T47D (cell line): Measurements from ENCODE around the gene CELF1.
A peak's percentile ranks its signal among the peaks of the same experiment; 100 is the strongest.

Experiments
- DNase-seq, 2 experiments: peaks; one replicate each; pipeline versions ENCODE4 v3.0.0 to v3.0.0-alpha.2; 2011 to 2012; ENCODE audit warnings: low read depth in 1 of 2, low spot score in 1 of 2
- JUND ChIP-seq: IDR thresholded peaks from 2 replicates; pipeline ENCODE4 v1.6.1; 2012; ENCODE audit warnings: low read depth
- in situ Hi-C: cut with HindIII; loops from 2 replicates; pipeline ENCODE4 v1.10.0; 2016; ENCODE audit warnings: low sequenced_read_pairs, low pct_unique_long_range_greater_than_20kb

The CELF1 gene

GRCh38 chr11:47507563-47508239 lies 45.2 kb downstream of the CELF1 start:
- no peak for DNase-seq
- in situ Hi-C loops: no loop called here
- no peak for TF ChIP-seq JUND

- DNase-seq: no peak
- no peak for TF ChIP-seq JUND
- in situ Hi-C loops: no loop called here
These were observed 46.0 kb downstream of the CELF1 start for GRCh38 chr11:47506795-47507562.

- TF ChIP-seq JUND: no peak
- DNase-seq: no peak
- in situ Hi-C loops: no loop called here
These were observed 46.6 kb downstream of the CELF1 start for GRCh38 chr11:47506373-47506772.

GRCh38 chr11:47504910-47505309 lies 48.0 kb downstream of the CELF1 start:
- TF ChIP-seq JUND: no peak
- in situ Hi-C loops: no loop called here
- DNase-seq: no peak

- TF ChIP-seq JUND: no peak
- DNase-seq: no peak
- in situ Hi-C loops: no loop called here
These were observed 49.7 kb downstream of the CELF1 start for GRCh38 chr11:47503227-47503626.

- in situ Hi-C loops: no loop called here
- TF ChIP-seq JUND: no peak
- DNase-seq: no peak
These were observed 50.2 kb downstream of the CELF1 start for GRCh38 chr11:47502767-47503166.

- in situ Hi-C loops: no loop called here
- no peak for DNase-seq
- TF ChIP-seq JUND: no peak
These were observed 51.8 kb downstream of the CELF1 start for GRCh38 chr11:47501101-47501500.

GRCh38 chr11:47500121-47500520 lies 52.8 kb downstream of the CELF1 start:
- TF ChIP-seq JUND: no peak
- DNase-seq: no peak
- in situ Hi-C loops: no loop called here

GRCh38 chr11:47499614-47500013 lies 53.3 kb downstream of the CELF1 start:
- no peak for TF ChIP-seq JUND
- in situ Hi-C loops: no loop called here
- DNase-seq: no peak

GRCh38 chr11:47499161-47499560 lies 53.8 kb downstream of the CELF1 start:
- DNase-seq: no peak
- in situ Hi-C loops: no loop called here
- no peak for TF ChIP-seq JUND

GRCh38 chr11:47498584-47499152 lies 54.3 kb downstream of the CELF1 start:
- DNase-seq: peak in 1 of 2 experiments; percentile 24
- in situ Hi-C loops: no loop called here
- no peak for TF ChIP-seq JUND

GRCh38 chr11:47498149-47498548 lies 54.8 kb downstream of the CELF1 start:
- no peak for DNase-seq
- in situ Hi-C loops: no loop called here
- no peak for TF ChIP-seq JUND

GRCh38 chr11:47496808-47497207 lies 56.1 kb downstream of the CELF1 start:
- DNase-seq: no peak
- in situ Hi-C loops: no loop called here
- no peak for TF ChIP-seq JUND
